GM19438 (cell line): Measurements from ENCODE around the gene DAB2IP.
"Not testable (repeated sequence)": the region's sequence is repeated elsewhere in the genome, so short reads cannot be mapped to it uniquely, and the experiment has no call there.

Experiments
- ATAC-seq: cut with Tn5 transposase; IDR thresholded peaks from one replicate; pipeline ENCODE4 v1.9.1; 2021; ENCODE audit warnings: low read depth; ENCODE audit not compliant: unreplicated experiment

The DAB2IP gene

DNA sequence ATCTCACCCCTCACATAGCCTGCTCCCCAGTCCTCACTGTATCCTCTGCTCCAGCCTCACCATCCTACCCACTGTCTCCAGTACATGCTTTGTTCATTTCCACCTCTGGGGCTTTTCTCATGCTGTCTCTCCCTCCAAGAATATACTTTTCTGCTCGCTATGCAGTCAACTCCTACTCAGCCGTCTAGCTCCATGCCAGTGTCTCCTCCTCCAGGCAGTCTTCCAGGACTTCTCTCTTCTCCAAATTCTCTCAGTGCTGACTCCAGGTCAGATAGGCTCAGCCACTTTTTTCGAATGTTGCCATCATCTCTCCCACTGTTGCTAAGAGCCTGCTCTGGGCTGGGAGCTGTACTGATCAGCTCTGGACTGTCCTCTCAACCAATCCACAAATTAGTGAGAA is 8.0 kb upstream of the DAB2IP start:
- no peak for ATAC-seq

DNA sequence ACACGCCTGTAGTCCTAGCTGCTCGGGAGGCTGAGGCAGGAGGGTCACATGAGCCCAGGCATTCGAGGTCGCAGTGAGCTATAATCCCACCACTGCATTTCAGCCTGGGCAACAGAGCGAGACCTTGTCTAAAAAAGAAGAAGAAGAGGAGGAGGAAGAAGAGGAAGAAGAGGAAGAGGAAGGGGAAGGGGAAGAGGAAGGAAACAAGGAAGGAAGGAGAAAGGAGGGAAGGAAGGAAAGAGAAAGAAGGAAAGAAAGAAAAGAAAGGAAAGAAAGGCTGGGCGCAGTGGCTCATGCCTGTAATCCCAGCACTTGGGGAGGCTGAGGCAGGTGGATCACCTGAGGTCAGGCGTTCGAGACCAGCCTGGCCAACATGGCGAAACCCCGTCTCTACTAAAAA is 7.4 kb upstream of the DAB2IP start:
- not testable (repeated sequence) for ATAC-seq

DNA sequence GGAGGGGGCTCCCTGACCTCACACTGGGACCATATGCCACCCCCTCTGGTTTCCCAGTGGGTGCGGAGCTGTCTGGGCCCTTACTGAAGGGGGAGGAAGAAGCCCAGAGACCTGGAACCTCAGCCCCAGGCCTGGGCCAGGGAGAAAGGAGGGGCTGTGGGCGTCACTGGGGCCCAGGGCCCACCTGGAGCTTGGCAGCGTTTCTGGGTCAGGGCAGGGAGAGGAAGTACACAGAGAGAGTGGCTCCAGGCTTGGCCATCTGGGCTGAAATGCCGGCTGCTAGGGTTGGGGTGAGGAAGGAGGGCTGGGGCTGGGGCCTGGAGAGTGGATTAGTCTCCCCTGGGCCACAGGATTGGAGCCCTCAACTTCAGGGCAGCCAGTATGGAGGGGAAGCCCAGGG is 6.4 kb upstream of the DAB2IP start:
- no peak for ATAC-seq

DNA sequence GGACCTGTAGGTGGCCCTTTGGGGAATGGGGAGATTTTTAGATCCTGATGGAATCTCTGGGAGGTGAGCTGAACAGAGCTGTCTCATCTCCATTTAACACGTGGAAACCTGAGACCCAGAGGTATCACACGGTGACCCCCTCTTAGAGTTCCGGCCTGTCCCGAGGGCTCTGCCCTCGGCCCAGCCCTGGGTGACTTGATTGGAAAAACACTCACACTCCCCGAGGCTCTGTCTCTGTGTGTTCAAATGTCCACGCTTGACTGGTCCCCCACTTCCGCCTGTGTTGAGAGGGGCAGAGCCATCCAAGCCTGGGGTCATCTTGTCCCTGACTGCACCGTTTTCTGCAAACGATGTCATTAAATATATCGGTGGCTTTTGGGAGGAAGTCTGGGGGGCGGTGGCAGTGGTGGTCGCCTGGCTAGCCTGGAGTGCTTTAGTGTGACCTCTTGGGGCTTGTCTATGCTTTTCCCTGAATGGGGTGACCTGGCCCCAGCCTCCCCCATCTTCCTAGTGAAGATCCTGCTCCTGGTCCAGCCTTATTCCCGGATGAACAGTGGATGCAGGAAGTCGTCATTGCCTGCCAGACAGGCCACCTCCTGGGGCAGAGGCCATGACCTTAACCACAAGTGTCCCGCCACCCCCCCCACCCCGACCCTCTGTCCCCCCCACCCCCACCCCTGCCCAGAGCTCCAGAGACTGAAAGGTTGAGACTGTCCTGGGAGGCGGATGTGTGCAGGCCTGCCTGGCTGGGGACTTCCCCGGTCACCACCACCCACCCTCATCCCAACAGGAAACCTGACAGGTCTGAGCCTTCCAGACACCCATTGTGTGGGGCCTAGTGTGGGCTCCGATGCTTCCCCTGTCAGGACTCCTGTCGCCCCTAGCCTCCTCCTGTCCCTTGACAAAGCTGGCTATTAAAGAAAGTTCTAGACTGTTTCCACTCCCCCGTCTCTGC is 5.3 kb upstream of the DAB2IP start:
- no peak for ATAC-seq

DNA sequence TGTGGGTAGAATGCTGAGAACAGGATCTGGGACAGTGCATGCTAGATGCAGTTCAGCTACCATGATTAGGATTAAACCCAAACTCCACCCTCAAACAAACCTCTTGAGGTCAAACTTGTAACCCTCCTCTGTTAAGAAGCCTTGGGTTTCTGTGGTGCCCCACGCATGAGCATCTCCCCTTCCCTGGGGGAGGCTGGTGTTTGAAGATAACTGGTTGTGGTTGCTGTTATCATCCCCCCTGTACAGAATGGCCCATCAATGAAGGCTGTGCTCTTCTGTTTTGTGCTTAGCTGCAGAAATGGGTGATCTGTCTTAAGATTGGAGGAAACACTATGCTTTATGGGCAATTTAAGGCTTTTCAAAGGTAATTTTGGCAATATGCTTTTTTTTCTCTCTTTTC is 4.4 kb upstream of the DAB2IP start:
- ATAC-seq: no peak

DNA sequence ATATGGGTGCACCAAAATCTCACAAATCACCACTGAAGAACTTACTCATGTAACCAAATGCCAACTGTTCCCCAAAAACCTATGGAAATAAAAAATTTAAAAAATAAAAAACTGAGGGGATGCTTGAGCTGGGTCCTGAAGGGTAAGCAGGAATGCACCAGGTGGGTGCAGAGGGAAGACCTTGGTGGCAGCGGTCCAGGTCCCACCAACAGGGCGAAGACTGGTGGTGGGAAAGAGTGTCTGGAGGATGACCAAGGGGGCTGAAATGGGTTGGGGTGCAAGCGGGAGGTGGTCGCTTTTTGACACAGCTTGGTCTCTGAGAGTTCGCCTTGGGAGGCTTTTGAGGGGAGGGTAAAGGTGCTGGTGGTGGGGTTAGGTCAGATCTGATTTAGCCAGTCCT is 3.3 kb upstream of the DAB2IP start:
- no peak for ATAC-seq

DNA sequence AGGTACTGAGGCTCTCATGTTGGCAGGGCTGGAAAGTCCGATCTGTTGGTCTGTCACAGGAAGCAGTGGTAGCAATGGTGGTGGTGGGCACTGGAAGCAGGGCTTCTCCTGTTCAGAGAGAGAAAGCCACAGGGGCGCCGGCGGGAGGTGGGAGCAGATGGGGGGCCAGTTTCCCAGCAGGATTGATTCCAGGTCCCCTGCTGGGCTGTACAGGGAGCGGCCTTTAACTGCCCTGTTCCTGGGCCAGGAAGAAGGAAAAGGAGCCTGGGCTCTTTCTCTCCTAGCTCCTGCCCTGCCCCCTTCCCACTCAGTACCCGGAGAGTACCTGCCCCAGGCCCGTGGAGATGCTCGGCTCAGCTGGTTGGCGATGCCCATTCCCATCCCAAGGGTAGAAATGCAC is 2.6 kb upstream of the DAB2IP start:
- no peak for ATAC-seq

DNA sequence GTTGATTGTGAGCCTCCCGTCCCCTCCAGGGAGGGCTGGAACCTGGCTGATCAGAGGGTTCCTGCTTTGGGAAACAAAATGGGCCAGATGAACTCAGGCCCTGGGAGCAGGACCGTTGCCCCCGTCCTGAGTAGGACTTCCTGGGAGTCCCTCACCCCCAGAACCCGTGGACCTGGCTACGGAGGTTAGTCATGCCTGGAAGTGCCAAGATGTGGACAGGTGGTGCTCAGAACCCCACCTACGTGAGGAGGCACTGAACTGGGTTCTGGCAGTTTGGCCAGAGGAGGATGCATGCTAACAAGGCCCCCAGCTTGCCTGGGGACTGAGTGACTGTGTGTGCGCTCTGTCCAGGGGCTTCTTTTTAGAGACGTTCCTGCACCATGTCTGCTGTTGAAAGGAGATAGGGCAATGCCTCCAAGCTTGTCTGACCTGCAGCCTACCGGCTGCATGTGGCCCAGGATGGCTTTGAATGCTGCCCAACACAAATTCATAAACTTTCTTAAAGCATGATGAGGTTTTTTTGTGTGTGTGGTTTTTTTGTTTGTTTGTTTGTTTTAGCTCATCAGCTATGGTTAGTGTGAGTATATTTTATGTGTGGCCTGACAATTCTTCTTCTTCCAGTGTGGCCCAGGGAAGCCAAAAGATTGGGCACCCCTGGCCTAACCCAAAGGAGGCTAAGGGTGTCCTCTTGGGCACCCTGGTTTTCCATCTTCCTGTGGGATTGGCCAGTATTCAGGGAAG is 1.8 kb upstream of the DAB2IP start:
- ATAC-seq: no peak

DNA sequence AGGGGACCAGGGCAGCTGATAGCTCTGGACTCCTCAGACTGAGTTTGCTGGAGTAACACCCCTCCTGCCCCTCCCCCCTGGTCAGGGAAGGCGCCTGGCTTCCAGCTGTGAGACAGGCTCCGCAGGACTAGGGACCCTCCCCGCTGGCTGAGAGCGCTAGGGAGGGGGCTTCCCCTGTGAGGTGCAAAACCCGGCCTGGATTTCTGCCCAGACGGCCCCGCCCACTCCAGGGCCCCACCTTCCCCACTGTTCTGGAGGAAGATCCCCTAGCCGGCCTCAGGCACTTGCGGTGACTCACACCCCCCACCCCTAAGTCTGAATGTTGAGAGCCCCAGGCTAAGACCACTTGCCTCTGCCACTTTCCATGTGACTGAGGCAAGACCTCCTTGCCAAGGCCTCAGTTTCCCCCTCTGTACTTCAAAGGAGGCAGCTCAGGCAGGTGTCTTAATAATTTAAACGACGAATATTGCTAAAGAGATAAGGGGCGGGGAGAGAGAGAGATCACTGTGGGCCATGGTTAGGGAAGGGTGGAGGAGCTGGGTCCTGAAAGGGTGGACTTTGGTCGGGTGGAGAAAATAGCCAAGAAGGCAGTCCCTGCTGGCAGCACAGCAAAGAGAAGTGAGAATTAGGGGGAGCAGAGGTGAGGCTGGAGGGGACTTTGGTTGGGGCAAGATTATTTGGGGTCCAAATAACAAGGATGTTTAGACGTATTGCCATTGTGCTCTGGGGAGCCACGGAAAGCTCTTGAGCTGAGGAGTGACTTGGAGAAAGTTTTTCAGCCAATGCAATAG is 1.0 kb upstream of the DAB2IP start:
- no peak for ATAC-seq

DNA sequence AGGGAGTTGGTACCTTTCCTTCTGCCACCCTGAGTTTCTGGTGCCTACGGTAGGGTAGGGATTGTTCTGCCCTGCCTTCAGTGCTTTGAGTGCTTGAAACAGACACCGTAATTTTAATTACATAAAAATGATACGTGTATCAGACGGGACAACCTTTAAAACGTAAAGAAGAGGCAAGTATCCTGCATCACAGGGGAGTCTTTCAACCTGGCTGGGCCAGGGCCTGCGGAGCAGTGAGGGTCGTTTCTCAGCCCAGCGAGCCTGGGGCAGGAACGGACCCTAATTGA is 483 bp upstream of the DAB2IP start:
- no peak for ATAC-seq

DNA sequence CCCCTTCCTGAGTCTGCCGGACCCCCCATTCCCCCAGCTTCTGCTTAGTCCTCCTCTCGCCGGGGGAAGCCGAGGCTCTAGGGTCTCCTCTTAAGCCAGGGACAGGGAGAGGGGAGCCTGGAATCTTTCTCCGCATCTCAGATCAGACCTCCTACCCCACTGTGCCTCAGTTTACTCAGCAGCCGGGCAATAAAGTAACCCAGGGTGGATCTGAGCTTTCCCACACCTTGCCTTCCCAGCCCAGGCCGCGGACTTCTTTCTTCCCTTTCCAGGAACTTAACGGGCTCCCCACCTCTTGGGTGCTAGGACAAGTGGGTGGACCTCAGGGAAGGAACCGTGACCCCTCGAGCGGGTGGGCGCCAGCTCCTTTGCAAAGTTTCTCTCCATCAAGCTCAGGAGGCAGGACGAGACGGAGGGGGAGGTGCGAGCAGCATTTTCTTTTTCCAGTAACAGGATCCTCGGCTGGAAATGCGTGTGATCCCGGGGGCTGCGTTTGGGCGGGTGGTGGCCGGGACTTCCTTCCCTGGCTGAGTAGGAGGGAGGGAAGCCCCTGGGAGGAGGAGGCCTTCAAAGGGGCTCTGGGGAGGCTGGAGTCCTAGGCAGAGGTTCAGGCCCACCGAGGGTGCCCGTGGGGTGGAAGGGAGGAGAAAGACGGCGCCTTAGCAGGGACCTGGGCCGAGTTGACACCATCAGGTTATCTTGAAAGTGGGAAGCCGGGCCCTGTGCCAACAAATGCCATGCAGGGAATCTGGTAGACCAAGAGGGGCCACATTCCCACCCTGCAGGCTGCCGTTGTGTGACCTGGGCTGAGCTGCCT is 795 bp downstream of the DAB2IP start:
- no peak for ATAC-seq

DNA sequence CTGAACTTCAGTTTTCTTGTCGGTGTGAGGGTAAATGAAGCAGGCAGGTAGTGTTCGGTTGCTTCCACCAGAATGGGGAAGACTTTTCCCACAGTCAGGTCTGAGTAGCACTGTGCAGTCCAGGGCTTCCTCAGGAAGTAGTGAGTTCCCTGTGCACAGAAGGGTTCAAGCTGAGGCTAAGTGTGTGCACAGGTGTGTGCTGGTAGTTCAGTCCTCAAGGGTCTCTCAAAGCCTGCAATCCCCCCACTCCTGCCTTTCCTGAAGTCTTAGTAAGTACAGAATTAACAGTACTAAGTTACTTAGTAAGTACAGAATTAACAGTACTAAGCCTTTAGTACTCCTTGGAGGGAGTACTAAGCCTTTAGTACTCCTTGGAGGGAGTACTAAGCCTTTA is 1.4 kb downstream of the DAB2IP start:
- no peak for ATAC-seq

DNA sequence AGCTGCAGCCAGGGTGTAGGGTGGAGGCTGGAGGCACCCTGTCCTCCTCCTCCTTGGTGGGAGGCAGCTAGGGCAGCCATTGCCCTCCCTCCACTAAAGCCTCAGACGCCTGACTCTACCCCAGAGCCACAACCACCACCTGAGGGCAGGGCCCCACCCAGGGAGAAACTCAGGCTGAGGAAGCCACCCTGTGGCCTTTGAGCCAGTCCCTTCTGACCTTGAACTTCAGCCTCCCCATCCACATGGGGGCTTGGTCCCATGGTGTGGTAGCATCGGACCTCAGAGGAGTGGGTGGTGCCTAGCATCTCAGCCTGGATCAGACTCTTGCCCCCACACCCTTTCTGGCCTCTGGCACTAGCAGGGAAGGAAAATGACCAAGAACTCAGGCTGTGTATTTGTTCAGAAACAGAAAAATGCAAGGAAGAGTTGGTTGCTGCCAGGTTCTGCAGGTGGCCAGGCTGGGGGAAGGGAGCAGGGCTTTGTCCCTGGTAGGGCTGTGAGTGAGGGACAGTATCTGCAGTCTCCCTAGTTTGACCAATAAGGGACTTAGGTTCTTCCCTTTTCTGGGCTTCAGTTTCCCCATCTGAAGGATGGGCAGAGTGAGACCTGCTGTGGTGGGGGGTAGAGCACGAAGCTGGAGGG is 3.2 kb downstream of the DAB2IP start:
- no peak for ATAC-seq

DNA sequence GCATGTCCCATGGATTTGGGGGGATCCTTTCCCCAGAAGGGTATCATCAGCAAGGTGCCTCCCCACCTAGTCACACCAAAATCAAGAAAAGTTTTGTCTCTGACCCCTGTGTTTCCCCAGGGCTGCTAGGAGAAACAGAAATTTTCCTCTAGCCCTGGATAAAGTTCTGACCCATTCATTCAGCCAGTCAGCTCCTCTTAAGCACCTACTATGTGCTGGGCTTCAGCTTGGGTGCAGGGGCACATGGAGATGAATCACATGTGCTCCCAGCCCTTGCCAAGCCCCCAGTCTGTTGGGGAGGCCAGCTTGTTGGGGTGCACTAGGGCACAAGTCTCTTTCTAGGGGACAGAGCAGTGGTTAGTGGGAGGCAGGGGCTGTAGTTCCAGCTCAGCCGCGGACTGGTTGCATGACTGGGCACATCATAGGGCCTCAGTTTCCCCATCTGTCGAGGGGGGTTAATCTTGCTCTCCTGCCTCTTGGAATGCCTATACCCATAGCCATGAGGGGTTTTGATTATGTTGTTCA is 3.9 kb downstream of the DAB2IP start:
- ATAC-seq: no peak

DNA sequence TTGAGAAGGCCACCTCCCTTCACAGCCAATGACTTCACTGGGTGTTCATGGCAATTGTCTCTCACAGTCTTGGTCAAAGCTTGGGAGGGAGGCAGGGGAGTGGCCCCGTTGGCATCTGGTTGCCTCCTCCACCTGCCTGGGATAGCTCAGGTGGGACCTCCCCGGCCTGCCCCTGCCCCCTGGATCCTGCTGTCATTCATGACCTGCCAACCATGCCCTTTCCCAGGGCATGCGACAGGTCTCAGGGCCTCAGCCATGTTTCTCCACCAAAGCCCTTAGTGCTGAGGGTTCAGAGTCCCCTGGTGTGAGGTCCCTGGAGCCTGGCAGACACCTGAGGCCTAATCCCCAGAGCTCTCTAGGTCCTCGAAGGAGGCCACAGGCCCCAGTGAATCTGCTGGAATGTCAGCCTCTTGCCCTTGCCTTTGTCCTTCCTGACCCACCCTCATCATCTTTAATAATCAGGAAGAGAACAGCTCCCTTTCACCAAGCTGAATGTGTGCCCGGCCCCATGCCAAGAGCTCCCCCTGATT is 5.6 kb downstream of the DAB2IP start:
- no peak for ATAC-seq

DNA sequence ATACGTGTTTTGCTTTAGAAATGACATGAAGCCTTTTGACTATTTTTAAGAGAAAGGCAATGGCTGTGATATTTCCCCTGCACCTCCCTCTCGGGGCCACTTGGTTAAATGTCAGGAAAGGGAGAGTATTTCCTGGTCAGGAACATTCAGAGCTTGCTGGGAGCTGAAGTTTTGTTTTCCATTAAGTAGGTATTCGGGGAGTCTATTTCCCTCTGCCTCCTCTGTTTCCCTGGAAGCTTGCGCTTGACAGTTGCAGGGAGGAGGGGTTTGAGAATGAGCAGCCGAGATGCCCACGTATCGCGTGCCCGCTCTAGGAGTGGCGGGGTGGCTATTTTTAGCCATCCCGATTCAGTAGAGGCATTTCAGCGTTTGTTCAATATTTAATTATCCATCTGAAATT is 6.7 kb downstream of the DAB2IP start:
- no peak for ATAC-seq

DNA sequence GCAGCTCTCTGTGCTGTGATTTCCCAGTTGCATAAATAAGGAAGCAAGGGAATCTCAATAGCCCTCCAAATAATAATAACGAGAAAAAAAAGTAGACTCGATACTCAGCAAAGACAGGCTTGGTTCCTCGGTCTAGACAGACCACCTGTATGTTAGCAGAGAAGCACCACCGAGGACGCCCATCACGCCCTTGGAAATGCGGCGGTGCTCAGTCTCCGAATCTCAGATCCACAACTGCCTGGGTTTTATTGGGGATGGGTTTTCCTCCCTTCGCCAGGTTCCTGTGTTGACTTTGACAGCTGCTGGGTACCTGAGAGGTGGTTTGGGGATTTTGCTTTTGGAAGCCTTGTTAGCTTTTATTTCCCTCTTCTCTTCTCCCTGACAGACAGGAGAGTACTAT is 7.2 kb downstream of the DAB2IP start:
- ATAC-seq: no peak

DNA sequence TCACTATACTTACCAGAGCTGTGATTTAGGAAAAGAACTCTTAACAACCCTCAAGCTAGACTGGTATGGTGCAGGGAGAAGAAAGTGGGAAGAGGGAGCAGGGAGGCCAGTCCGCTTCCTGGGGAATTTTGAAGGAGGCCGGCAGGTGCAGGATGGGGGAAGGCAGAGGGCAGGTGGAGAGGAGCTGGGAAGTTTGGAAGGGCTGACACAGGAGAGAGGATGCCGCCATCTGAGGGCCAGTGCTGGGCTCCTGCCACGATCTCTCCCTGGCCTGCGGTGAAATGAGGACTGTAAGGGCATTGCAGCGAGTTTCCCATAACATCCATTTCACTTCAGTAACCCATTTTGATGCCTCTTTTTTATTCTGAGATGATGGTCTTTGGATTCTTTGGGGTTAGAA is 8.9 kb downstream of the DAB2IP start:
- ATAC-seq: no peak

DNA sequence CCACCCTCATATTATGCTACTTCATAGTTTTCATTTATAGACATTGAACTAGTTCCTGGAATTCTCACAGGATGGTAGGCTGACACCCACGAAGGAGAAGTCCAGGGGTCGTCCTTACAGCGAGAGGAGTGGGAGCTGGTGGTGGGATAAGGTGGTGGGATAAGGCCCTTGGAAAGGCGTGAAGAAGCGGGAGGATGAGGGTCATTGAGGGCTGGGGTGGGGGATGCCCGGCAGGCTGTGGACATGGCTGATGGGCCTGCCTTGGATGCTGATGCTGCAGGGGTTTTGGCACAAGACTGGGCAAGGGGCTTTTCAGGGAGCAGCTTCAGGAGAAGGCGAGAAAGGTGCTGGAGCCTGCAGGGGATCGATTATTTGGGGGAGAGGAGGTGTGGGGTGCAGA is 9.4 kb downstream of the DAB2IP start:
- ATAC-seq: no peak

DNA sequence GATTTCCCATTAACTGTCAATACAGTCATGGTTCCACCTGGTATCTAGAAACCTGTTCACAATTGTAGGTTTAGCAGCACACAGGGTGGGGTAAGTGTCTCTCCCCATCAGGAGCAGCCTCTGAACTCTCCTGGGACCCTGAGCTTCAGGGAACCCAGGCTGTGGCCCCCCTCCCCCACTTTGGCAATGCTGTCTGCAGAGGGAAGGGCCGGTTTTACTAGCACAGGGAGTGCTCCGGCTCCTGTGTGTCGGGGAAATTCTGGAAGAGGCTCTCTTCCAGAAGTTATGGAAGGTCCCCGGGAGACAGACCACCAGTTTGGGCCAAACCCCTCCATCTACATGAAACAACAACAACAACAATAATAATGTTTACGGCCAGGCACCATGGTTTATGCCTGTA is 9.9 kb downstream of the DAB2IP start:
- ATAC-seq: no peak
